Jurkat, Clone E6-1 (cell line): ENCODE data around the gene PPP4R4.

ENCODE experiments used
- DNase-seq: peaks from one replicate; pipeline ENCODE4 v3.0.0-alpha.2; 2011; ENCODE audit warnings: low read depth, low spot score
- H3K4me3 ChIP-seq: 2 replicates; pipeline ENCODE4 v1.5.1; 2011; ENCODE audit warnings: mild to moderate bottlenecking, low read length, control low read depth, moderate library complexity

The PPP4R4 gene

DNA sequence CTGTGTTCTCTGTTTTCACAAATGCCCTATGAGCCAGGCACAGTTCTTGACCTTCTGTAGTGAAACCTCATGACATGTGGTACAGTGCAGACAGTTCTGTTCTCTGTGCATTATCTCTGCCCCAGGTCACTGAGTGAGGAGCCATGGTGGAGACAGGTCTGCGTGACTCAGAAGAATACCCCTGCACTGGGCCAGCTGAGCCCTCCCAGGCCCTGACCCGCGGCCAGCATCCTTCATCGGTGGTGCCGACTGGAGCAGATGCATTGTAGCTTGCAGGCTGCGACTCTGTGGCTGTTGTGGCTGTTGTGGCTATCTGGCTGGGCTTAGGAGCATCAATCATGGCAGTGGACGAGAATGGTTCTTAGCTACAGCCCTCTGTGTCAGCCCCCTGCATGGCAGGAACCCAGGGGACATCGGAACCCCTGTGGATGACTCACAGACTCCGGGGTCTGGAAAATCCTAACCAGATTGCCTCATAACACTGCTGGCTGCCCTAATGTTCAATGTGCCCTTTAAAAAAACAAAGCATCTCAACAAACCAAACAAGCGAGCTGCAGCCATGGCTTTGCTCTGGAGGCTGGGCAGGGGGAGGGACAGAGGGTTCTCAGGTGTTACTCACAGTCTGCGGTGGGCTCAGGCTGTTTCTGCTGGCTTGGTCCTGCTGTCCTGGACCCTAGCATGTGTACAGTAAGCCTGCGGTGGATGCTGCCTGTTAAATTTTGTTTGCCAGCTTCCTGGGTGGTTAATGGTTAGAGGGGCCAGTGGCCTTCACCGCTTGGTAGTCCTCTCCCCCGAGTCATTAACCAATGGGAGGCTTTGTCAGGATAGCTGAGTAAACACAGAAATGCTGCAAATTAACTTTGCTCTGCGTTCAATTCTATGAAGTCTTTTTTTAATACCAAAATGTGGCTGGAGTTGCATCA, 148.8 kb downstream of the PPP4R4 start, which contains the start of gene SERPINA6:
Gene SERPINA6, minus strand, starts transcription at position 689 of the 923 bp plus-strand sequence. CDS start 8,688 bp downstream, outside the sequence.
- no peak within 1 kb of the TSS for H3K4me3 ChIP-seq
- no peak for DNase-seq

DNA sequence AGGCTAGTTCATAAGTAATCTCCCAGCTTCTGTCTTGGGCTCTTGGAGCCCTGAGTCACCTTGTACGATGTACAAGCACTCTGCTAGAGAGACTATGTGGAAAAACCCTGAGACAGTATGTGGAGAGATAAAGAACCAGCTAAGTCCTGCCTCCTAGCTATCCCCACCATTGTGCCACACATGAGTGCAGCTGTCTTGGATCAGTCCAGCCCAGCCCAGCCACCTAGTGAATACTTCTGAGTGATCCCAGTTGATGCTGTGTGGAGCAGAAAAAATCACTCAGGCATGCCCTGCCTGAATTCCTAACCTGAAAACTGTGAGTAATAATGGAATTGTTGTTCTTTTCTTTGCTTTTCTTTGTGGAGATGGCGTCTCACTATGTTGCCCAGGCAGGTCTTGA, 154.1 kb downstream of the PPP4R4 start:
- no peak for DNase-seq
- H3K4me3 ChIP-seq: no peak overlapping the region
